ENCODE results near the gene IFNA10. TPM values are rescaled to one million over a fixed set of nuclear protein-coding genes. Genes with fewer than 3 reads are reported as not detected.

IFNA10 gene
- total and polyA plus RNA-seq, 5 donors from 2014 or later: not detected

Other genes starting within 250 kb of the IFNA10 start
- 12.0 TPM for gene HACD4, start 175.5 kb downstream of the IFNA10 start, total RNA-seq
- gene HACD4, start 175.5 kb downstream of the IFNA10 start, polyA plus RNA-seq: 10 to 100 TPM in 1 of 4 donors, 1 to 10 TPM in 3; 8.2 to 11.9 (median 9.4) TPM
- not detected for gene IFNB1, start 129.2 kb downstream of the IFNA10 start, total RNA-seq
- gene IFNB1, start 129.2 kb downstream of the IFNA10 start, polyA plus RNA-seq: not detected
- not detected for gene IFNW1, start 65.3 kb downstream of the IFNA10 start, total RNA-seq
- not detected for gene IFNW1, start 65.3 kb downstream of the IFNA10 start, polyA plus RNA-seq
- gene IFNA21, start 40.5 kb downstream of the IFNA10 start, total RNA-seq: not detected
- not detected for gene IFNA21, start 40.5 kb downstream of the IFNA10 start, polyA plus RNA-seq
- not detected for gene IFNA4, start 19.6 kb downstream of the IFNA10 start, total RNA-seq
- not detected for gene IFNA4, start 19.6 kb downstream of the IFNA10 start, polyA plus RNA-seq
- gene IFNA7, start 4.9 kb downstream of the IFNA10 start, total RNA-seq: not detected
- gene IFNA7, start 4.9 kb downstream of the IFNA10 start, polyA plus RNA-seq: not detected
- gene IFNA16, start 10.2 kb upstream of the IFNA10 start, total RNA-seq: not detected
- gene IFNA16, start 10.2 kb upstream of the IFNA10 start, polyA plus RNA-seq: not detected
- not detected for gene IFNA17, start 21.1 kb upstream of the IFNA10 start, total RNA-seq
- not detected for gene IFNA17, start 21.1 kb upstream of the IFNA10 start, polyA plus RNA-seq
- not detected for gene IFNA14, start 32.9 kb upstream of the IFNA10 start, total RNA-seq
- gene IFNA14, start 32.9 kb upstream of the IFNA10 start, polyA plus RNA-seq: not detected
- gene IFNA5, start 98.2 kb upstream of the IFNA10 start, total RNA-seq: not detected
- gene IFNA5, start 98.2 kb upstream of the IFNA10 start, polyA plus RNA-seq: not detected
- gene KLHL9, start 128.3 kb upstream of the IFNA10 start, total RNA-seq: 13.4 TPM
- gene KLHL9, start 128.3 kb upstream of the IFNA10 start, polyA plus RNA-seq: 10 to 100 TPM in 3 of 4 donors, 1 to 10 TPM in 1; 9.5 to 19.2 (median 15.9) TPM
- not detected for gene IFNA6, start 143.7 kb upstream of the IFNA10 start, total RNA-seq
- gene IFNA6, start 143.7 kb upstream of the IFNA10 start, polyA plus RNA-seq: not detected
- not detected for gene IFNA13, start 160.9 kb upstream of the IFNA10 start, total RNA-seq
- gene IFNA13, start 160.9 kb upstream of the IFNA10 start, polyA plus RNA-seq: not detected
- not detected for gene IFNA2, start 178.3 kb upstream of the IFNA10 start, total RNA-seq
- gene IFNA2, start 178.3 kb upstream of the IFNA10 start, polyA plus RNA-seq: not detected
- not detected for gene IFNA8, start 202.0 kb upstream of the IFNA10 start, total RNA-seq
- not detected for gene IFNA8, start 202.0 kb upstream of the IFNA10 start, polyA plus RNA-seq
- gene IFNA1, start 233.3 kb upstream of the IFNA10 start, total RNA-seq: not detected
- not detected for gene IFNA1, start 233.3 kb upstream of the IFNA10 start, polyA plus RNA-seq